Esophagus muscularis mucosa (tissue), 4 donors: ENCODE measurements around the gene CORO6.

Source experiments
- CTCF ChIP-seq, 3 experiments: fragments of 200-600 bp in 2 of 3; fragments of 450-650 bp in 1 of 3; sonication (generic) in 2 of 3; IDR thresholded peaks; one replicate each; pipeline ENCODE4 v1.5.1; 2017 to 2019; ENCODE audit warnings: antibody characterized with exemption in 3 of 3, mild to moderate bottlenecking in 2 of 3, moderate library complexity in 1 of 3
- EP300 ChIP-seq: sonication (generic); formaldehyde crosslinking; IDR thresholded peaks from one replicate; pipeline ENCODE4 v1.6.1; 2017; ENCODE audit warnings: antibody characterized with exemption
- POLR2A ChIP-seq: fragments of 450-650 bp; IDR thresholded peaks from one replicate; pipeline ENCODE4 v1.6.1; 2017; ENCODE audit warnings: antibody characterized with exemption, moderate library complexity, mild to moderate bottlenecking, low read depth
- POLR2AphosphoS5 ChIP-seq, 2 donors: sonication (generic); formaldehyde crosslinking; IDR thresholded peaks; one replicate each; pipeline ENCODE4 v1.6.1; 2017; ENCODE audit warnings: antibody characterized with exemption in 2 of 2

DNA sequence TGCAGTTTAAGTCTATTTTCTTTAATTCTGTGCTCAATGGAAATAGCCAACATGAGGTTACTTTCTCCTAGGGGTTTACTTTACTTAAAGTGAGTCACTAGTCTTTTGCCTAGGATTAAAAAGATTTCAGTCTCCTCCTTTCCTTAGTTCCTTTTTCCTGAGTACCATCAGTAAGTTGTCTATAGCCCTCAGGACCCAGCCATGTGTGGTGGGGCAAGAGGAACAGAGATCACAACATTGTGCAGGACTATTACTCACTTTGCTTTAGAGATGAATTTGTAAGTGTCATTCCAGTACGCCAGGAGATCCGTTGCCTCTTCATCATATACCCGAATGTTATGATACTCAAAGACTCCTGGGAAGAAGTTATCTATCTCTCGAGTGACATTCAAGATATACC lies 27.7 kb upstream of the CORO6 start:
- TF ChIP-seq CTCF (IDR thresholded peaks at IDR 0.05): no peak
- TF ChIP-seq POLR2A: no peak
- no peak for TF ChIP-seq EP300
- no peak for TF ChIP-seq POLR2AphosphoS5 (IDR thresholded peaks at IDR 0.05)
